SKM-1 treated with dmso at 0.1 percent for 144 hours (cell line): ENCODE measurements around the gene NTN1.

Experiments used
- DNase-seq: peaks from one replicate; lab custom pipeline; 2025; ENCODE audit not compliant: unreplicated experiment; lab: John Stamatoyannopoulos, UW

The NTN1 gene

DNA sequence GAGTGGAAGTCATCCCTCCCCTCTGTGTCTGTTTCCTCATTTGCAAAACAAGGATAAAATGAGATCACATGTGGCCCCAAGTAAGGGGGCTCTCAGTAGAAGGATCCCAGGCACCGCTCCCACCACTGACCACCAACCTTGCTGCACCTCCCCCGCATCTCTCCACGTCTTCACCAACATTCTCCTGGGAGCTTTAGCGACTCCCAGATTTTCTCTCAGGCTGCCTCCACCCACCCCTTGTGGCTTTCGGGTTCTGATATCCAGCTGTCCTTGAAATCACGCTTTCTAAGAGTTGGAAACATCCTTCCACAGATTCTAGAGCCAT, 16.4 kb upstream of the NTN1 start:
- no peak for DNase-seq

DNA sequence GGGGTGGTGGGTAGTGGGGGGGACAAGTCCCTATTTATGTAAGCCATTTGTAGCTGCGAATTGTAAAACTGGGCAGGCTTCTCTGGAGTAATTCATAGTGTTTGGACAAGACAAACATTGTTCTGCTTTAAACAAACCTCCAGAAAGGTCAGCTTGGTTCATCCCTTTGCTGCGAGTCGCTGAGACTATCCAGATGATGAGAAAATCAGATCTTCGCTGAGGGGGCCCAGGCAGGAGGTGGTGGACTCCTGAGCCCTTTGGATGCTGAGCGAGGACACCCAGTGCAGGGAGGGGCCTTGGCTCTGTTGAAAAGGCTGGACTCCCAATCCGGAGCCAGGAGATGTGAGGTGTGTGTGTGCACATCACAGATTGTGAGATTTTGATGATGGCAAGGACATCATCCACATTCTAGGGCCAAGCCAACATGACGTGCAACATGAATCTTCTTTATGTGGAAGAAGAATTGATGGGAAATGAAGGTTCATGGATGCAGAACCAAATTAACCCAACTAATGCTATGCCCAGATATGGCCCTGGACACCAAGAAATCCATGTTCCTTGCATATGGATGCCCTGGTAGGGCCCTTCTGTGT, 15.0 kb upstream of the NTN1 start:
- no peak for DNase-seq

DNA sequence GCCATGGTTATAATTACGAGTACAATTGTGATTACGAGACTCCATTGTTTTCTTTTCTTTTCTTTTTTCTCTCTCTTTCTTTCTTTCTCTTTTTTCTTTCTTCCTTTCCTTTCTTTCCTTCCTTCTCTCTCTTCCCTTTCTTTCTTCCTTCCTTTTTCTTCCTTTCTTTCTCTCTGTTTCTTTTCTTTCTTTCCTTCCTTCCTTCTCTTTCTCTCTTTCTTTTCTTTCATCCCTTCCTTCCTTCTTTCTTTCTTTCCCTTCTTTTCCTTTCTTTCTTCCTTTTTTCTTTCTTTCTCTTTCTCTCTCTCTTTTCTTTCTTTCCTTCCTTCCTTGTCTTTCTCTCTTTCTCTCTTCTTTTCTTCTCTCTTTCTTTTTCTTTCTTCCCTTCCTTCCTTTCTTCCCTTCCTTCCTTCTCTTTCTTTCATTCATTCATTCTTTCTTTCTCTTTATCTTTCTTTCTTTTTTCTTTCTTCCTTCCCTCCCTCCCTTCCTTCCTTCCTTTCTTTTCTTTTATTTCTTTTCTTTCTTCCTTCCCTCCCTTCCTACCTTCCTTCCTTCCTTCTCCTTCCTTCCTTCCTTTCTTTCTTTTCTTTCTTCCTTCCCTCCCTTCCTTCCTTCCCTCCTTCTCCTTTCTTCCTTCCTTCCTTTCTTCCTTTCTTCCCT, 14.1 kb upstream of the NTN1 start:
- DNase-seq, result no peak

DNA sequence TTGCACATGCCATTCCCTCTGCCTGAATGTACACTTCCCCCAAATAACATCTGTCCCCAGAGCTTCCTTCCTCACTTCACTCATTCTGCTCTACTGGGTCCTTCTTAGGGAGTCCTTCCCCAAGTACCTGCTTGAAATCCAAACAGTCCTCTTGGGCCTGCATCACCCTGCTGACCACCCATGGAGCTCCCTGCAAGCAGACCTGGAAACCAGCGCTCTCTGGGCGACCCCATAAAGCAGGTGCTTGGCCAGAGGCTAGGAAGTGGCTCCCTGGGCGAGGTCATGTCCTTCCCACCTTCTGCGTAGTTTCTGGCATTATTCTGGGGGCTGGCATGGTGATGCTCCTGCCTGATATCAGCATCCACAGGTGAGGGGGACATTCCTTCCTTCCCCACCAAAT, 12.2 kb upstream of the NTN1 start:
- DNase-seq, result no peak

DNA sequence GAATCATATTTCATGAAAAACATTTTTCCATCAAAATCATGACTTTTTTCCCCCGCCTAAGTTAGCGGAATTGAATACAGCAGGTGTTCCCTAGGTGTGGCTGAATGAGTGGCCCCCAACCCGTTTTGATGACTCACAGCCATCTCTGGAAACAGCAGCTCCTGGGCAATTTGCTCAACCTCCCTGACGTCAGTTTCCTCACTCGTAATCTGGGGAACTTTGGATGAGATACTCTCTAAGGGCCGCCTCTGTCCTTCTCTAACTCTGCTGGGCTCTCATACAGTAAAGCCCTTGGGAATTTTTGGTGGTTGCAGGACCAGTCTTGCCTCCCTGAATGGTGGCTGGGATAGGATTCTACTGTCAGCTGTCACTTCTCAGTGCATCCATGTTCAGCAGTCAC, 11.6 kb upstream of the NTN1 start:
- no peak for DNase-seq

DNA sequence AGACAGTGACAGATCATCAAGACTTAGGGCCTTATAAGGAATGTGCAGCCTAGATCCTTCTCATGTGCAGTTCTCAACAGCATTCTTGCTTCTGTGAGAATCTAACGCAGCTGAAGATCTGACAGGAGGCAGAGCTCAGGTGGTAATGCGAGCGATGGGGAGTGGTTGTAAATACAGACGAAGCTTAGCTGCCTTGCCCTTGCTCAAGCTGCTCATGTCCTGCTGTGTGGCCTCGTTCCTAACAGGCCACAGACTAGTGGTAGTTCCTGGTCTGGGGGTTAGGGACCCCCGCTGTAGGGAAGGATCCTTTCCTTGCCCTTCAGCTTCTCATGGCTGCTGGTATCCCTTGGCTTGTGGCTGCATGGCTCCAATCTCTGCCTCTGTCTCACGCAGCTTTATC, 10.3 kb upstream of the NTN1 start:
- no peak for DNase-seq

DNA sequence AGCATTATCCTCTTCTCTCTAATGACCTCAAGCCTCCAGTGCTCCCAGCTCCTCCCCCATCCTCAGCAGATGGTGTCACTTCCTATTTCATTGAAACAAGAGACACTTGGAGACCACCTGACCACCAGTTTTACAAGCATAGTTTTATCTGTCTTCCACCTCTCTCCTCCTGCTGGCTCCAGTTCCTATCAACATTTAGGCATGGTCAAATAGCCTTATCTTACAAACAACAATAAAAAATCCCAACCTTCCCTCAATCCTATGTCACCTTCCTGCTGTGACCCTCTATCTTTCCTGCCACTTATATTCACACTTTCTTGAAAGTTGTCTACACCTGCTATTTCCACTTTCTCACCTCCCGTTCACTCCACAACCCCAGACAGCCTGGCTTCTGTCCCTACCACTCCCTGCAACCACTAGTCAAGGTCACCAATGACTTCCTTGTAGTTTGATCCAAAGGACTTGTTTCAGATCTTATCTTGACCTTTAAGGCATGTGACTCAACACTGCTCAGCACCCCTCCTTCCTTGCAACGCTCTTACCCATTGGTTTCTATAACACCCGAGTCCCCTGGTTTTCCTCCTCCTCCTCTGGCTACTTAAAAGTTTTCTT, 4.3 kb upstream of the NTN1 start:
- no peak for DNase-seq

DNA sequence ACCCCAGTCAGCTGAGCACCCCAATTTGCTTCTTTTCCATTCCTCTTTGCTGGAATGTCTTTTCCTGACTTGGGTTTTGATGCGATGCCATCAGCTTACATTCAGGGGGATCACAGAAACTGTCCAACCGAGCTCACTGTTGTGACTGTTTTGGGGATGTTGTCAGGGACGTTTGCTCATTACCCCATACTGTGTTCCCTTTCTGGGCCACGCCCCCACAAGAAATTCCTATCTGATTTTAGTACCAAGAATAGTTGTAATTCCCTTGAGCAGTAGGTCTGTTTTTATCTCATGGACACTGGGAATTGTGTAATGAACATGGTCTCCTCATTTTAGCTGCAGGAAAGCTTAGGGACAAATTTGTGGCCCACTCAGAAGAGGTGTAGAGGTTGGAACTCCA, 2.6 kb upstream of the NTN1 start:
- no peak for DNase-seq

DNA sequence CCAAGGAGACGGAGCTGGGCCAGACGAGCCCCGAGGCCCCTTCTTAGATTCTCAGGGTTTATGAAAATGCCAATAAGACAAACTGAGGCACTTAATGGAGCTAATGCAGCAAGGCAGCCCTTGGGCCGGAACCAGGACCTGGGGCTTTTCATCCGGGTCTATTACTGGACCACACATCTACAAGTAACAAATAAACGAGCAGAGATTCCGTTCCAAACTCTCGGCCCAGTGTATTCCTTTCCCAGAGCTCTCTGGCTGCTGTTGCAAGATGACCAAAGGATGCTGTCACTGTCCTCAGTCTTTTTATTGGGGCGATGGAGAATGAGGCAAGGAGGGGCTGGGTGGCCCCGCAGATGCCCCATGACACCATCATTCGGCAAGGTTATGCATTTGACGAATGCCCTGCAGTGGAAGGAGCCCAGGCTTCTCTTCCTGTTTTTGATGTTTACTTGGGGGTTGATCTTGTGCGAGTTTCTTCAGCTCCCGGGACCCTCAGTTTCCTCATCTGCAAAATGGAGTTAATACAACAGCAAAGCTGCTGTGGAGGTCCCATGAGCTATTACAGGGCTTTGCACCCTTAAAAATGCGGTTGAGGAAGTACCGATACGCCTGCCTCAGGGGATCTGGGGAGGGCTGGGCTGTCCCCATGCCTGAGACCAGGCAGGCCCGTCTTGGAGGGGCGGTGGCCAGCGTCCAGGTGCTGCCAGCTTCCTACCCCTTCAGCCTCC, 1.1 kb upstream of the NTN1 start:
- no peak for DNase-seq

DNA sequence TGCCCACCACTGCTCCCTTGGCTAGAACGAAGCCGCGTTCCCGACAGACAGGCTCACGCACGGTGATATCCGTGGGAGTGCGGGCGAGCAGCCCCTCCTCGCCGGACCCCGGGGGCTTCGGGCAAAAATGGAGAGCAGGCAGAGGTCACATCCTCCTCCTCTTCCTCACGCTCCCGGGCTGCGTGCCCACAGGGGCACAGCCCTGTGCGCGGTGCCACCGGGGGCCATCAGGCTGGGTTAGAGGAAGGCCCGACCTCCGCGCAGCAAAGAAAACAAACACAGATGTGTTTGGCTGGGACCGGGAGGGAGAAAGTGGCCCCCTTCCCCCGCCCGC, 519 bp upstream of the NTN1 start:
- DNase-seq, result no peak

DNA sequence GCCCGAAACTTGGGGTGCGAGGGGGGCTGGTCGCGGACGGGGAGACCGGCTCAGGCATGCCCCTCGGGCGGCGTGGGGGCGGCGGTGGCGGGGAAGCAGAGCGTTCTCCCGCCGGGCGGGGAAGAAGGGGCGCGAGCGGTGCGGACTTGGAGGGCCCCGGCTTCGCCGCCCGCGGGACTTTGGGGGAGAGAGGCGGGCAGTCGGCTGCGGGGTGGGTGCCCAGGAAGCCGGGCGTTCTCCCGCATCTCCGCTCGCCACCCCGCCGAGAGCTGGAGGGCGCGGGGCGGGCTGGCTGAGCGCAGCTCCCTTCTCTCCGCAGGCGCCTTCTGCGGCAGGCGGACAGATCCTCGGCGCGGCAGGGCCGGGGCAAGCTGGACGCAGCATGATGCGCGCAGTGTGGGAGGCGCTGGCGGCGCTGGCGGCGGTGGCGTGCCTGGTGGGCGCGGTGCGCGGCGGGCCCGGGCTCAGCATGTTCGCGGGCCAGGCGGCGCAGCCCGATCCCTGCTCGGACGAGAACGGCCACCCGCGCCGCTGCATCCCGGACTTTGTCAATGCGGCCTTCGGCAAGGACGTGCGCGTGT, 772 bp downstream of the NTN1 start:
- no peak for DNase-seq

DNA sequence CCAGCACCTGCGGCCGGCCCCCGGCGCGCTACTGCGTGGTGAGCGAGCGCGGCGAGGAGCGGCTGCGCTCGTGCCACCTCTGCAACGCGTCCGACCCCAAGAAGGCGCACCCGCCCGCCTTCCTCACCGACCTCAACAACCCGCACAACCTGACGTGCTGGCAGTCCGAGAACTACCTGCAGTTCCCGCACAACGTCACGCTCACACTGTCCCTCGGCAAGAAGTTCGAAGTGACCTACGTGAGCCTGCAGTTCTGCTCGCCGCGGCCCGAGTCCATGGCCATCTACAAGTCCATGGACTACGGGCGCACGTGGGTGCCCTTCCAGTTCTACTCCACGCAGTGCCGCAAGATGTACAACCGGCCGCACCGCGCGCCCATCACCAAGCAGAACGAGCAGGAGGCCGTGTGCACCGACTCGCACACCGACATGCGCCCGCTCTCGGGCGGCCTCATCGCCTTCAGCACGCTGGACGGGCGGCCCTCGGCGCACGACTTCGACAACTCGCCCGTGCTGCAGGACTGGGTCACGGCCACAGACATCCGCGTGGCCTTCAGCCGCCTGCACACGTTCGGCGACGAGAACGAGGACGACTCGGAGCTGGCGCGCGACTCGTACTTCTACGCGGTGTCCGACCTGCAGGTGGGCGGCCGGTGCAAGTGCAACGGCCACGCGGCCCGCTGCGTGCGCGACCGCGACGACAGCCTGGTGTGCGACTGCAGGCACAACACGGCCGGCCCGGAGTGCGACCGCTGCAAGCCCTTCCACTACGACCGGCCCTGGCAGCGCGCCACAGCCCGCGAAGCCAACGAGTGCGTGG, 1.5 kb downstream of the NTN1 start:
- DNase-seq, result no peak

DNA sequence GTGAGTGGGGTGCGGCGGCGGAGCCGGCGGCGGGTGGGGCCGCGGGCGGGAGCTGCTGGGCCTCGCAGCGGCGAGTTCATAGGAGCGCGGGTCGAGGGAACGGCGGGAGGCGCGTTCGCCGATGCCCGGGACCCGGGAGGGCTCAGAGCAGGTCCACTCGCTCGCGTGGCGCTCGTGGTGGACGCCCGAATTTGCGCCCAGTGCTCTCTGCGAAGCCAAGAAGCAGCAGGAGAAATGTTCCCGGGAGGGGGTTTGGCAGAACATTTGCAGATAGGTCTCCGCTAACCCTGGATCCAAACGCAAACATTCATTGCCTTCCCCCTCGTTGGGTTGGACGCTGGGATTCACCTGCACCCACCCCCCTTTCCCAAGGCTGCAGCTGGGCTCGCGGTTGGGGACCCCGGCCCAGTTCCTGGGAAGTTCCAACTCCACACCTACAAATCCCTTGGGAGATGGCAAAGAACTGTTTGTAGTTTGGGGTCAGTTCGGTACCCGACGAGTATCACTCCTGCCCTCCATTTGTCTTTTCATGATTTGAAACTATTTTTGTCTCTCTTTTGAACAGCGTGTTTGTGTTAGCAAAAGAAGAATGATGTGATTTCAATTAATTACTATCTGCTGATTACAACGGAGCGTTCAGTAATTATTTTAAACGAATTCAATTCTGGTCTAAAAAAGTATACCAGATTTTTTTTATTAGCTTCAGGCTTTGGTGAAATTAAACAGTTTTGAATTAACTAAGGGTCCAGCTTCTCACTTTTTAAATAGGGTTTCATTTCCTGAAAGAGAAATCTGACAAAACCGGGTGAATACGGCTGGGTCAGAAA, 2.3 kb downstream of the NTN1 start:
- DNase-seq, result no peak

DNA sequence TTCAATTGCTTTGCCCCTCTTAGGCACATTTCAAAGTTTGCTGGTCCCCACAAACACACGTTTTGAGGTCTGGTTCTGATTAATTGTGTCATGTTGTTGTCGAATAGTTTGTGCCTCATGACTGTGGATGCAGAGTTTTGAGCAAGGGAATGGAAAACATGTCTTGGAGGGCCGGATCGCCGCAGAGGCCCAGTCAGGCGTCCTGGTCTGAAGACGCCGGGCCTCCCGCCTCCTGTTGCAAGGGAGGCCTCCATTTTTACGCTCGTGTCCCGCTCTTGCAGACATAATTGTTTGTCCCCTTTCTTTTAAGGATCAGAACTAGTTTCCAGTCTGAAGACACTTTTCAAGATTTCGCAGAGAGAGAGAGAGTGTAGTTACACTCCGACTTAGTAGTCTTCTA, 3.2 kb downstream of the NTN1 start:
- DNase-seq, result no peak

DNA sequence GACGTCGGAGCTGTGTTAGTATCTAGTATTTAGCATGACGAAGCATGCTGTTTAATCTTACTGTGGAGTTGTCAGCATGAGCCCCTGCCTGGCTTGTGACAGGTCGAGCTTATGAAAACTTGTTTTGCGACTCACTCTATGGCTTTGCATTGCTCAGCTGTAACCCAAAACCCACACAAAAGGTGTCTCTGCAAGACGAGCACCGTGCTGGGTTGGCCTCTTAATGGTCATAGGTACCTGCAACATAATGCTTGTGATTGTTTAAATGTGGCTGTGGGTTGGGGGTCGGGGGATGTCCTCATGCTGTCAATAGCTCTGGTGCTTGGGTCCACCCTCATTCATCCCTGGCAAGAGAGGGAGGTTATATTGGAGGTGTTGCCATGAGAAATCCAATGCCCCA, 5.4 kb downstream of the NTN1 start:
- DNase-seq, result no peak

DNA sequence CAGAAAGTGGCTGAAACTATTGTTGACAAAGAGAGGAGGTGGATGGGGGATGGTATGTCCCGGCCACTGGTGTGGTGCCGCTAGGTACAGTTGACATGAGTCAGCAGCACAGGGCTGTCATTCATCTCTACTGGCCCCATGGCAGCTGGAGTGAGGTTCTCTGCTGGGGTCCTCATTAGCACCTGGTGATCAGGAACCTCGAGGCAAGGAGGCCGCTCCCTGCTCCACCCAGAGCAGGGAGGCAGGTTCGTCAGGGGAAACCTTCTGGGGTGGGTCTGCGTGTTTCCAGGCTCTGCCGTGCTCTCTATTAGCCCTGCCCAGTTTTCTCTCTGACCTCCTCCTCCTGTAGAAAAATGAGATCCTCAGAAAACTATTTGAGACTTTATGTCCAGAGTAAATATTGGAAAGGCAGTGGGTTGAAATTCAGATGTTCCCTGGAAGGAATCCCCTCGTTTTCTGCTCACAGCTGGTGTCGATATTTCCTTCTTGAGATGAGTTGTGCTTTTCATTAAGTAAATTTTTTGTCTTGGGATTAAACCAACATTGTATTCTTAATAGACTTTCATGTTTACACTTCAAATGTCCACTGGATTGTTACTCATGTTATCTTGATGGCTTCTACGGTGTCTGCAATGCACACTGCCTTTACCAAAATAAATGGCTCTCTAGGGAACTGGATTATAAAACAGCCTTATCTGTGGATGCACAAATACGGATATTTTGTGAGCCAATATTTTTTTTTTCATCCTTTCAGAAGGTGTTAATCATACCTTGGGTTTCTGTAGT, 7.1 kb downstream of the NTN1 start:
- DNase-seq, result no peak

DNA sequence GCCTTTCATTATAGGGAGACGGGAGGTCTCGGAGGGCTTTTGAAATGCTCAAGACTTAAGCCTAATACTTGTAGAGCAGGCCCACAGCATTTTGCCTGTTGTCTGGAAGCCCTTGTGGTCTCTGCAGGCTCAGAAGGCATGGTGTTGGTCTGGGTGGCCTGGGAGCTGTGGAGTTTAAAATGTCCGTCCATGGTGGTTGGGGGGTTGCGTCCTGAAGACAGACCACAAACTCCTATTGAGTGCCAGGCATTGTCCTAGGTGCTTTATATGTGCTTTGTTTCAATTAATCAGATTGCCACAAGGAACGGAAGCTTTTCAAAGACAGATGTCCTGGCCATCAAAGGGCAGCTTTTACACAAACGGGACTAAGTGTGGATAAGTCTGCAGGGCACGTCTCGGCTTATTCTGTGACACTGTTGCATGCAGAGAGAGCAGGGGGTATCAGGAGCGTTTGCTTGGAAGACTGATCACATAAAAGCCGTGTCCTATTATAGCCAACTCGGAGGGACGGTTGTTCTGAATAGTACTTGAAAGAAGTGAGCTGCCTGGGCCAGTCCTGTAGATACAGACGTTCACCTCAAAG, 7.8 kb downstream of the NTN1 start:
- no peak for DNase-seq

DNA sequence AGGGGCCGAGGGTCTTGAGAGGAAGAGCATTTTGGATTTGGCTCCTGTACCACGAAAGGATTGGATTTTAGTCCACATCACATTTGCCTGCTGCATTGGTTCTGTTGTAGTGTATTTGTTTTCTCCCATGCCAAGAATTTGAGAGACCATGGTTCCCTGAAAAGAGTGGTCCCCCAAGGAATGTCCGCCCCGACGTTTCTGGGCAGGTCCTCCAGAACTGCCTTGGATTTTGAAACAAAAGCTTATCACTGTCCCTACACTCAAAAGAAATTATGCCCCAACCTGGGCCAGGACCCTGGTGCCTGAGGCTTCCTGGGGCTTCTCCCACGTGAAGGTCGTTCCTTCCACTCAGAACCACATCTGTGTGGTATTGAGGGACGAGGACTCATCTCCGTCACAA, 10.8 kb downstream of the NTN1 start:
- DNase-seq, result no peak

DNA sequence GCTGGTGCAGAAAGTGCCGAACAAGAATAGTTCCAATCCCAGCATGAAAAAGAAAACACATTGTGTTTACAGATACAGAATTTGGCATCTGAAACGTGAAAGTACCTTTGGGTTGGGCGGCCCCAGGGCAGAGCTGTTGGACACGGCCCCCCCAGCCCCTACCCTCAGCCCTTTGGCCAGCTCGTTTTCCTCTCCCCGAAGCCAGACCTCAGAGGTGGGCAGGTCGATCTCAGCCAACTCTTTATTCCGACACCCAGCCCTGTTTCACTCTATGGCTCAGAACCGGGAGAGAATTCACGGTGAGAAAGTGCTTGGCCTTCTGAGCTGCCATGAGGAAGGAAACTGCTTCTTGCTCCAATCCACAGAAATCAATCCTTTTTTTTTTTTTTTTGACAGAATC, 11.3 kb downstream of the NTN1 start:
- DNase-seq, result no peak
